Daoy (cell line): ENCODE data around the gene KCNMA1. TPM values are rescaled to one million over a fixed set of nuclear protein-coding genes. Genes with fewer than 3 reads are reported as not detected.
"Not testable (repeated sequence)": the region's sequence is repeated elsewhere in the genome, so short reads cannot be mapped to it uniquely, and the experiment has no call there.

Experiments used
- DNase-seq: peaks from one replicate; pipeline ENCODE4 v3.0.0-alpha.2; 2015; ENCODE audit warnings: low read depth
- total RNA-seq: library from RNA; depleted of rRNA; stranded (reverse); fragments of >200 nt; shearing (Covaris generic); gene quantifications from 2 replicates; pipeline ENCODE4 v1.2.3, GENCODE V29; 2014

KCNMA1 gene
- total RNA-seq, 1 experiment from 2014 or later, result 28.8 TPM

DNA sequence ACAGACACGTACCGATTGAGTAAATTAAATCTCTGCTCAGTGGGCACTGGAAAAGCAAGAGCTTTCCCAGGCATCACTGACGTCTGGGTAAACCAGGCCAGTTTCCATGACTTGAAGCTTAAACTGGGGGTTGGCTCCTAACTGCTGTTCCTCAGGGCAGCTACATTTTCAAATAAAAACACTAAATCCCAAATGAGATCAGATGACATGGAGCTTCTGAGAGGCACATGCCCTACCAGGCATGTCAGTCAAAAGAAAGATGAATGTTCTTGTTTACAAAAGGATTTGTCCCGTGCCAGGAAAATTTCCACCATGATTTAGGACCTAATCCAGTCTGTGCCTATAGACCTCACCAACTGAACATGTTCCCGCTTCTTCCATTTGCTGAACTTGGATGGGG, 220.2 kb downstream of the KCNMA1 start:
- DNase-seq, result no peak

DNA sequence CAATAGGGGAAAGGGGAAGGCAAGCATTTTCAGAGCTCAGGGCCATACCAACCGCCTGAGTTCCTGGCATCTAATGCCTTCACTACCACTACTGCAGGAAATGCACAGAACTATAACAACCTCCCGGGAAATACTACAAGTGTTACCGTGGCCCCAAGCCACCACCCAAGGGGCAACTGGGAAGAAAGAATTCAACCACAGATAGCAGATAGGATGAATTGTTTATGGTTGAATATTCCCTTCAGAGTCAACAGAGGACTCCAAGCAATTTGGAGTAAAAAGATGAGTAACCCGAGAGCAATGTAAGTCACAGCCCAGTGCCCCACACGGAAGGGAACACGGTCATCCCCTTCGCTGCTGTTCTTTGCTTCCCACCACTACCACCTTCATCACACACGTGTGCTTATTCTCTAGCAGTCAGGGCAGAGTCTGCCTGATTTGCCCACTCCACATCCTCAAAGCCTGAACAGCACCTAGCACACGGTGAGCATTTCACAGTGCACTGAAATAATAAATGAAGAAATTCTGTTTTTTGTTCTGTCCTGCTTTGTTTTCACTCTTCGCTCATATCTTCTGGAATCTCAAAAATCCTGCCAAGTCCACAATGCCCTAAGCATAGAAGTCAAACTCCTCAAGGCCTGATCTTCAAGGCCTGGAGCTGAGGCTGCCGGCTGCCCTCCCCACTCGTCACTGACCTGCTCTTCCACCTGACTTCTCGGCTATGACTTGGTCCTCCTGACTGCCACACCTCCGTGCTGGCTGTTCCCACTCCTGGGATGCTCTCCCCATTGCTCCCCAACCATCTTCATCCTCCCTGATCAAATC, 221.1 kb downstream of the KCNMA1 start:
- peak; percentile 94 for DNase-seq

DNA sequence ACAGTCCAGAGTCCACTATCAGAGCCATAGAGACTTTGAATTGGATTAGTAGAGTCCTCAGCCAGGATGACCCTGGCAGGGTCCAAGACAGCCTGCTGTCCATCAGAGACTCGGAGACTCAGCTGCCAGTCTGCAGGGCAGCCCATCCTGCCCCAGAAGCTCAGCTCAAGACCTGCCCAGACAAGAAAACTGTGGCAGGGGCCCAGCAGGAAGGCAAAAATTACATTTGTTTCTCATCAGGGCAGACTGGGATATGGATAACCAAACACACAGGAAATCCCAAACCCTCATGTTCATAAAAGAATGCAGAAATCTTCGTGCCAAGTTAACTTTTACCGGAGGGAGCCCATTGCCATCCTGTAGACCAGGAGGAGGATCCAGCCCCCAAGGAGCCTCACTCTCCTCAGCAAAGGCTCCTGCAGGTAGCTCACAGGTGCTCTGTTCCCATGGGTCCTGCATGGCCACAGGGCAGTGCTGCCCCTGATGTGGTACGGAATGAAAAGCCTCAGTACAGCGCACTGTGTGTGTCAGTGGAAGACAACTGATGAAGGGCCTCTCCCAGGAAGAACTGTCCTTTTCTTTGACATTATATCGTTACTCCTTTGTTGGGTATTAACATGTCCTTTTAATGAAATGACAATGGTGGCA, 222.2 kb downstream of the KCNMA1 start:
- peak; percentile 9 for DNase-seq

DNA sequence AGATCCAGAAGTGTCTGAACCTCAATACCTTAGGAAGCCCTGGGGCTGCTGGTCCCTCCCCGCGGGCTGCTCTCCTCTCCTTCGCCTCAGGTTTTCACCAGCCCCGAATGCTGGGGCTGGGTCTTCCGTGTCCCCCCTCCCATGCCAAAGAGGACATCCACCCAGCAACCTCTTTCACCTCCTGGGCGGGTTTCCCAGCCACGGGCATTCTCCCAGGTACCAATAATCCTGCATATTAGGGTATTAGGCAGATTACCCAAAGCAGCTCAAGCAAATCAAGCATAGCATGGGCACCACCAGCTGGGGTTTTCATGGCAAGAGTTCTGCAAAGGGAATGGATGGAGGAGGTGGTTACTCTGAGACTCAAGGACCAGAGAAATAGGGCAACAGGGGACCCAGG, 224.4 kb downstream of the KCNMA1 start:
- DNase-seq, result no peak

DNA sequence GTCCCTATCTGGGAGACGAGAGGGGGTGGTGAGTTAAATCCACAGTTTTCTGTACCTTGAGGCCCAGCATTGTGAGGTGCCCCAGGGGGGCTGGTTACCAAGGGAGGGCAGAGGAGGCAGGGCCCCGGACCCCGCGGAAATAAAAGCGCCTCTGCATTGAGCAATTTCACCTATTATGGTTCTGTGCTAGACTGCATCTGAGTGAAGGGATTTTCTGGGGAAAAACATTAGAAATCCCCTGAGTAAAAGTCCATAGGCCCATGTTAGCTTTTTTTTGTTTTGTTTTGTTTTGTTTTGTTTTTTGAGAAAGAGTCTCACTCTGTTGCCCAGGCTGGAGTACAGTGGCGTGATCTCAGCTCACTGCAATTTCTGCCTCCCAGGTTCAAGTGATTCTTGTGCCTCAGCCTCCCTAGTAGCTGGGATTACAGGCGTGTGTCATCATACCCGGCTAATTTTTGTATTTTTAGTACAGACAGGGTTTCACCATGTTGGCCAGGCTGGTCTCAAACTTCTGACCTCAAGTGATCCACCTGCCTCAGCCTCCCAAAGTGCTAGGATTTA, 225.0 kb downstream of the KCNMA1 start:
- DNase-seq, result not testable (repeated sequence)

DNA sequence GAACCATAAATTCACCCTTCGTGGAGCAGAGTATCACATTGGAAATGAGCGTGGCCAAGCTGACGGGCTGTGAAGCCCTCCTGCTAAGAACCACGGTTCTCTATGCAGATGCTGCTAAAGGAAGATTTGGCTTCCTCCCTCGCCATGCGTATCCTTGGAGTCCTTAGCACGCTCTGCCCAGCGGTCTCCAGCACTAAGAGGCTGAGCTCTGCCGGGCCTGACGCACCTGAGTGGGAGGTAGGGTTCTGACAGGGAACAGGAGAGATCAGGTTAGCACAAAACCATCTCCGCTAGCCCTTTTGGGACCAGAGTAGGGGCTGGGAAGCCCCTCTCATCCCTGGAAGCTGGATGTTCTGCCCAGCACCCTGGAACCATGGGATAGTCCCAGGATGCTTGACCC, 225.8 kb downstream of the KCNMA1 start:
- no peak for DNase-seq

DNA sequence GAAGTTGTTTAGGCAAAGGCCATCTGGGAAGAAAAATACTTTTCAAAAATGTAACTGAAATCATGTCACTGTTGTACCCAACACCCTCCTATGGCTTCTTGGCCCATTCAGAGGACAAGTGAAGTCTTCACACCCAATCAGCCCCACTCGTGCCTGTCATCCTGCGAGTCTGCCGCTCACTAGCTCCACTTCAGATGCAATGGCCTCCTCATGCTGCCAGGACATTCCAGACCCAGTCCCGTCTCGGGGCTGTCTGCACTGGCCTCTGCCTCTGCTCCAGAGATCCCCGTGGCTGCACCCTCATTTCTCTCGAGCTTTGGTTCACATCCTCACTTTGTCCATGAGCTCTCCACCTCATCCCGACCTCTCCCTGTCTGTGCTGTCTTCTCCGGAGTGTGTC, 227.1 kb downstream of the KCNMA1 start:
- no peak for DNase-seq

DNA sequence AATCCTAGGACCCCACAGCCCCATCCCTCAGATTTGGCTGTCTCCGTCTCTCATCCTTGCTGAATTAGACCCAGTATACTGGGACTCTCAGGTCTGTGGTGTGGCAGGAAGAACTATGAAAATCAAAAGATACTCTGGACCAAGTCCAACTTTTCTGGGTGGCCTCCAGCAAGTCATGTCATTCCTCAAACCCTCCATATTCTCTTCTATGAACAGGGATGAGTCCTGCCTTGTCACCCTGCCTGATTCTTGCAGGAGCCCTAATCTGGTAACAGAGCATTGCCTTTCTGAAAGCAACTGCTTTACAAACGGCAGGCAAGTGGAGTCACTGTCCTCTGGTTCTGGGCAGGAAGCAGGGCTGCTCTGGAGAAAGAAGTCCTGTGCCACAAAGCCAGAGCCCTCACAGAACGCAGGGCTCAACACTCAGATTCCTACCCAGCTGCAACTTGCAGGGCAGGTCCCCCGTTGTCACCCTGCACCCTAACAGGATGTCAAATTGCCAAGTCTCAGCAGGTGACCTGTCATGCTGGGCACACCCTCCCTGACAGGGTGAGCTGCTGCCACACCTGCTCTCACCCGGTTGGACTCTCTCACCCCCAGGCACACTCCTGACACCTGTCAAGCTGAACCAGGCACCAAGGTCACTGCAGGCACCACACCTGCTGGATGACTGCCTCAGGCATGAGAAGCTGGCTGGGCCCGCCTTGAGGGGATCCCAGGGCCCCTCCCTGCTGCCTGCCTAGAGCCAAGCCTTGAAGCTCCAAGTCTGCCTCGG, 227.7 kb downstream of the KCNMA1 start:
- no peak for DNase-seq

DNA sequence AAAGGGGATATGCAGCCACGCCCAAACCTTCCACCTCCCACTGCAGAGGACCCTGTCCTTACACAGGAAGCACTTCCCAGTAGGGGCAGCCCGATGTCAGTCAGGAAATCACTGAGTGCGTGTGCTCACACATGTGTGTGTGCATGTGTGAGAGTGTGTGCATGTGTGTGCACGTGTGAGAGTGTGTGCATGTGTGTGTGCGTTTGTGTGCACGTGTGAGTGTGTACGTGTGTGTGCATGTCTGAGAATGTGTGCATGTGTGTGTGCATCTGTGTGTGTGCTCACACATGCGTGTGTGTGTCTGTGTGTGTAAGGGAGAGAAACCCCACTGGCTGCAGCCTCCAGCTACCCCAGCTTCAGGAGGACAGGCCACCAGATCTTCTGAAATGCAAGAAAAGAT, 229.3 kb downstream of the KCNMA1 start:
- DNase-seq, result no peak

DNA sequence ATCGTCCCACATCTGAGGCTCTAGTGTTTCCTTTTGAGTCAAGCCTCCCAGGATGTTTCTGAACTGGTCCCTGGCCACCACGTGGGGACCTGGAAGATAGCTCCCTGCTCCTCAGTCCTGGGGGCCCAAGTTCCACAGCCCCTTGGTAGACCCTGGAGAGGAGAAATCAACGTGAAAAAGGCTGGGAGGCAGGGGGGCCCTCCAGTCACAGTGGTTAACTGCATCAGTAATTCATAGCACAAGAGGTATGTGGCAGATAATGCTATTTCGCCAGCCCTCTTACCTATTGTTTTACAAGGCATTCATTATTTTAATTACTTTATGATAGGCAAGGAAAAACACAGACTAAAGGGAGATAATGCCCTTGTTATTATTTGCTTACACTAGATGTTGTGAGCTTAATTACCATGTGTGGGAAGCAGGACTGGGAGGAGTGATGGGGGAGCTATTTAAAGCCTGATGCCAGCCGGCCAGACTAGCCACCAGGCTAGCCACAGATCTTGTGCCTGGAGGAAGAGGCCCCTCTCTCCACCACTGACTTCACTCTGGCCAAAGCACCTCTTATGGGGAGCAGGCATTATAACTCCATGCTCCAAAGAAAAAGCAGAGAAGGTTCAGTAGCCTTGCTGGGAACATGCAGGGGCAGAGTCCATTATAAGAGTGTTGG, 230.7 kb downstream of the KCNMA1 start:
- no peak for DNase-seq

DNA sequence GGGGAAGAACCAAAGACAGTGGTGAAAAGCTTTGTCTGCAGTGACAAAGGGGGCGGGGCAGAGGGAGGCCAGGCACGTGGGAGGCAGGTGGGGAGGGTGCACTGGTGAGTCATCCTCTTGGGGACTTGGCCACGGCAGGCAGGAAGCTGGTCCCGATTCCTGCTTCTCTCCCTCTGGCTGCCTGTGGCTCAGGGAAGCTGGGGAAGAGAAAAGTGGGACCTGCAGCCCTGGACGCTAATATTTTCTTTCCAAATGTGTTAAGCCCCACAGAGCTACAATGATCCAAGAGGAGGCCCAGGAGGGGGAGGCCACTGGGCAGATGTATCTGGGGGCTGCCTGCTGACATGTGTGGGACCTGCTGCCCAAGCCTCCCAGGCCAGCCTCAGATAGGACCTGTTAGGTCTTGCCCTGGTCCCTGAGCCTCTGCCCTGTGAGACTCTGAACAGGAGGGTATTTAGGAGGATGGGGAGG, 231.8 kb downstream of the KCNMA1 start:
- peak; percentile 92 for DNase-seq

DNA sequence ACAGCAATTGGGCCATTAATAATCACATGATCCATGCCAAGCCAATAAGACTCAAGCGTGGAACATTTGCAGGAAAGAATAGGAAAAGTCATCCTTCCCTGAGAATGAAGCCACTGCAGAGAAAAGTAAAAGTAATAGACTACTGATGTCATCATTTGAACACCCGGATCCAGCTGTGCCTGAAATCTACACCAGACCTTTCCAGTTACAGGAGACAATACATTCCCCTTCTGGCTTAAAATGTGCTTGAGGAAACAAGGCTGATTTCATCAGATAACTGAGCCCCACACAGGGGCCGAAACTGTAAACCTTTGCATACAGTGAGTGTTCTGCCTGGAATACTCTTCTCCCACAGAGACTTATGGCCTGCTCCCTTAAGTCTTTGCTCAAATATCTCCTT, 232.8 kb downstream of the KCNMA1 start:
- no peak for DNase-seq

DNA sequence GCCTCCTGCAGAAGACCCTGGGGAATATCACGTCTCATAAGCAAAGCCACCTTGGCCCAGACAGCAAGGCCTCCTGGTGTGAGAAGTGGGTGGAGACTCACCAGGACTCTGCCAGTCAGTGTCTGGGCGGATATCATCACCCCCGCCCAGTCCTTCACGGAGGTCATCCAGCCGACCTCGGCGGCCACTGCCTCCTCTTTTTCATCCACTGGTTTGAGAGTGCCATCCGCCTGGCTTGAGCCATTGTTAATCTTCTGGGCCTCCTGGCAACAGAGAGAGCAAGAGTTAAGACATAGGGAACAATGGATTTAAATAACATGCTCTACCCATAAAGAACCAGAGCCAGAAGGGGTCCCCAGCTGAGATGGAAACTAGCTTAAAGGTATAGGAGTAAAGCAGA, 233.8 kb downstream of the KCNMA1 start:
- DNase-seq, result no peak

DNA sequence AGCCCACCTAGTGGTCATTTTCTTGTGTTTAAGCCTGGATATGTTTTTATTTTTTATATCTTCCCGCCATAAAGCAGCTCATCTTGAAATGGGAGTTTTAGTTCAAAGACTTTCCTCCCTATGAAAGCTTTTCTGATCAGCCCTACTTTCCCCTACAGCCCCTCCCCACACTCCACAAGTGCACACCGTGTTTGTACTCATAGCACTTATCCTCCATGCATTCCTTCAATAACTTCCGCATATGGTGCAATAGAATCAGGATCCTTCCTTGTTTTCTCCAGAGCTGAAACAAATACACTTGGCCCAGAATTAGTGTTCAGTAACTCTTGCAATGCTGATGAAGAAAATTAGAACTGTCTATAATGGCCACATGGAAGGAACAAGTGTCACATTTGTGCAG, 235.9 kb downstream of the KCNMA1 start:
- no peak for DNase-seq

DNA sequence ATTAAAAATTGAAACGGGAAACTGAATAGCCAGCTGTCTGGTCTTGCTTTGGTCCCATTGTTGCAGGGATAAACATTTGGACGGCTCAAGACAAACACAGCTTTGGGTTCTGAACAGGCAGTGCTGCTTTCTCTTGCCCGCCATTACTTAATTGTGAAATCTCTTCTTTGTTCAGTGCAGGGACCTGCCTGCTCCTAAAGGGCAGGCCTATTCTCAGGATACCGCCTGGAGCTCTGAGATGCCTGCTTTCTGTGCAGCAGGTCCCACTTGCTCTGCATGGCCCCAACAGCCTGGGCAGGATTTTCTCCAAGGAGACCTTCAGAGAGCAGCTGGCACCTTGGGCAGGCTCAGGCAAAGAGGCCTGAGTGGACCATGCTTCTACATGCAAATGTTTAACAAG, 237.6 kb downstream of the KCNMA1 start:
- DNase-seq, result no peak

DNA sequence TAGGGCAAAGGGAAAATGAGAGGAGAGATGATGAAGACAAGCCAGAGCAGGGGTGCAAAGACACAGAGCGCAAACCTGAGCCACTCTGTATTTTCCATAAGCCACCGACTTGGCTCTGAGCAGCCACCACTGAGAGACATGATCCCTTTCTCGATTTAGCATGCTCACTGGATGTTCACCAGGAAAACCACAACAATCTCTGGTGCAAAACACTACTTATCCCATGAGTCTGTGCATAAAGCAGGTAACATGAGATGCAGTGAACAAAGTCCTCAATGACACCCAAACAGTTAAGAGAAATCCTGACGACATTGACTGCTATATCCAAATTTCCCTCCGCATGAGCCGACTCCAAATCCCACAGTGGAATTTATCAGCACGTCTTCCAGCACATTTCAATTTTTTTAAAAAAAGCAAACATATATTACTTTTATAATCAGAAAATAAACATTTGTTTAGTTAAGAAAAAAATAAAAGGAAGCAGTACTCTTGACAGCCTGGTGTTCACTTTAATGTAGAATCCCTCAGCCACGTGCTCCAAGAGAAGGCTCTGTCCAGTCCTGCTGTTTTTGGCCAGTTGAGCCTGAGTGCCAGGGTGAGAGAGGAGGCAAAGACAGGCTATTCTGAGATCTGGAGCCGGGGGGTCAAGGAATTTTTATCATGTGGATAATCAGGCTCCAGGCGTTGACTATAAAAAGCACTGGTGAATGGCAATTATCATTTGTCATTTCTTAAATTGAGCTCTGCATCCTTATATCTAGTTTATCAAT, 238.4 kb downstream of the KCNMA1 start:
- no peak for DNase-seq

DNA sequence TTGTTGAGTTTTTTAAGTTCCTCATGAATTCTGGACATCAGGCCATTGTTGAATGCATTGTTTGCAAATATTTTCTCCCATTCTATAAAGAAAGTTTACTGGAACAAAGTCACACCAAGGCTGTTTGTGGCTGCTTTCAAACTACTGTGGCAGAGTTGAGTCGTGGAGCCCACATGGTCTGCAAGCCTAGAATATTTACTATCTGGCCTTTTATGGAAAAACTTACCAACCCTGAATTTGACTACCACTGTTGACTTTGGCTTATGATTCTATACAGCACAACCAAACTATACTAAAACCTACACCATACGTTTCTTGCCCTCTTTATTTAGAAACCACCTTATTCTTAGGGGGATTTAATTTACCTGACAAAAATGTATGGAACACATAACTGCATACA, 239.1 kb downstream of the KCNMA1 start:
- DNase-seq, result no peak

DNA sequence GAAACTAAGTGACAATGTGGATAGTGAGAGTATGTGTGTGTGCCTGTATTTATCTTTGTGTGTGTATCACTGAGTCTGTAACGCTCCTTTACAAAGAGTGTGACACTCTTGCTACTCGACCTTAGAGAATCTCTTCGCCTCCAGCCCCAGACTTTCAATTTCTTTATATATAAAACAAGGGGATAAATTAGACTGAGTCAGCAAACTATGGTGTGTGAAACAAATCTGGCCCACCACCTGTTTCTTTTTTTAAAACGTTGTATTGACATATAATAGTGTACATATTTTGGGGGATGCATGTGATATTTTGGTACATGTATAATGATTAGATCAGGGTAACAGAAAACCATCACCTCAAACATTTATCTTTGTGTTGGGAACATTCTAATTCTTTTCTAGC, 240.5 kb downstream of the KCNMA1 start:
- no peak for DNase-seq

DNA sequence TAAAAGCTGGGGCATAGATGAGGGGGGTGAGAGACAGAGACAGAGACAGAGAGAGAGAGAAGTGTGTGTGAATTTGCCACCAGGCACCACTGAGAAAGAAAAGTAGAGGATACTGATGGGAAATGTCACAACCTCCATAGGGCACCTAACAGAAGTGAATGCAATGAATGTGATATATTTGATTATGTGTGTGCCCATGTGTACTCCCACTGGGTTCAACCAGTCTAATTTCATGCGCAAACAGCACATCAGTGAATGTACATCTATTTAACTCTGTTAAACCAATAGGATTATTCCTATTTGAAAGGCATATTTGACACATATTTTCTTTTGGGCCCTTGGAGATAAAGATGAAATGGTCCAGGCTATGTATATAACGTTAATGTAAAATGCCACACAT, 241.3 kb downstream of the KCNMA1 start:
- DNase-seq, result no peak

DNA sequence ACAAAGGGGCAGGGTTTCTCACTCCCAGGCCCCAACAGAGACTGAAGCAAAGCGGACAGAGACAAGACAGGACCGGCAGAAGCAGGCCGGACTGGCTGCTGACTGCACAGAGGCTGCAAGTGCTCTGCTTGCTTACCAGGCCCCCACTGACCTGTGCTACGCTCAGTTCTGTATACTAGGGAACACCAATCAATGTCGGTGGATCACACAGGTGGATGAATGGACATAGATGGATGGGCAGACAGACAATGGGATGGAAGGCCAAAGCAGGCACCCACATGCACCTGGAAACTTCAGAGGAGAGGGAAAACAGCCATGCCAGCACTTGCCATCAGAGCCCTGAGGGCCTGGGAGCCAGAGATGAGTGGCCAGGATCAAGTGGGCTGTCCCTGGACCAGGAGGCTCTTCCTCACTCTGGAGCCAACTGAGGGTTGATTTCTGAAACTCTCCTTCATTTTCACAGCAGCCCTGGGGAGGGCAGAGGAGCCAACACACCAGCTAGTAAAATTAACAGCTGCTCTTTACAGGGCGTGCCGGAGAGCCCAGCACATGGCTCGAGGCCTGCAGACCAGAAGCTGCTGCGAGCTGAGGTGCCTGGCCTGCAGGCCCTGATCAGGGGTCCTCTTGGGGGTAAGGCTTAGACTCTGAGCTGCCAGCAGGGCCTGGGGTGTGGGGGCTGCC, 243.6 kb downstream of the KCNMA1 start:
- no peak for DNase-seq
